Breast epithelium (tissue), 4 donors: ENCODE data around the gene SV2C. TPM values are rescaled to one million over a fixed set of nuclear protein-coding genes. Genes with fewer than 3 reads are reported as not detected.

Experiments used
- DNase-seq, 2 donors: peaks; one replicate each; pipeline ENCODE4 v3.0.0-alpha.2; 2019; ENCODE audit warnings: low spot score in 2 of 2
- H3K27ac ChIP-seq, 2 donors: fragments of 200-600 bp; sonication (generic) in 1 of 2; one replicate each; pipeline ENCODE4 v1.5.1; 2016 to 2019; ENCODE audit warnings: mild to moderate bottlenecking in 1 of 2
- H3K27me3 ChIP-seq, 2 donors: fragments of 200-600 bp; sonication (generic) in 1 of 2; one replicate each; pipeline versions ENCODE4 v1.5.1 to v1.6.0; 2017 to 2019; ENCODE audit warnings: control low read depth in 1 of 2, mild to moderate bottlenecking in 1 of 2
- H3K36me3 ChIP-seq: fragments of 200-600 bp; one replicate; pipeline ENCODE4 v1.5.1; 2019
- H3K4me1 ChIP-seq, 2 donors: fragments of 200-600 bp; sonication (generic); one replicate each; pipeline ENCODE4 v1.5.1; 2016 to 2019; ENCODE audit warnings: control low read depth in 1 of 2
- H3K4me3 ChIP-seq, 3 donors: fragments of 200-600 bp; sonication (generic); 1 replicate in 2 of 3; 2 replicates in 1 of 3; pipeline ENCODE4 v1.5.1; 2016 to 2019; ENCODE audit warnings: mild to moderate bottlenecking in 3 of 3, moderate library complexity in 2 of 3
- H3K9me3 ChIP-seq, 2 donors: fragments of 200-600 bp; sonication (generic) in 1 of 2; one replicate each; pipeline ENCODE4 v1.5.1; 2016 to 2019; ENCODE audit warnings: control low read depth in 1 of 2
- CTCF ChIP-seq, 3 donors: fragments of 450-650 bp; IDR thresholded peaks; one replicate each; pipeline ENCODE4 v1.5.1; 2016 to 2017; ENCODE audit warnings: antibody characterized with exemption in 3 of 3, mild to moderate bottlenecking in 3 of 3, moderate library complexity in 3 of 3
- POLR2A ChIP-seq: fragments of 450-650 bp; IDR thresholded peaks from one replicate; pipeline ENCODE4 v1.6.1; 2016; ENCODE audit warnings: antibody characterized with exemption, mild to moderate bottlenecking, moderate library complexity
- POLR2AphosphoS5 ChIP-seq, 3 donors: sonication (generic); formaldehyde crosslinking; IDR thresholded peaks; one replicate each; pipeline ENCODE4 v1.6.1; 2017; ENCODE audit warnings: antibody characterized with exemption in 3 of 3
- intact Hi-C: fragments of 100-400 bp; cut with DNase I; formaldehyde crosslinking; loops from one replicate; pipeline ENCODE4 v1.15.1; 2023; ENCODE audit warnings: low total_unique reads
- total RNA-seq, 3 donors: library from RNA; depleted of rRNA; stranded (reverse); fragments of >200 nt; gene quantifications; one replicate each; pipeline ENCODE4 v1.1.0, GENCODE V29; 2016

SV2C gene
- total RNA-seq, 3 donors from 2014 or later = 0.32 to 1.3 (median 0.59) TPM

- no peak for DNase-seq
- Histone ChIP-seq H3K4me1 (no peaks in the 10 kb centered on the region), H3K9me3 (no peaks in the 10 kb centered on the region), H3K4me3 (no peak overlapping the region), H3K36me3 (no peaks in the 10 kb centered on the region), H3K27me3 (no peaks in the 10 kb centered on the region), H3K27ac (no peak overlapping the region)
- intact Hi-C loops = no loop called here
- TF ChIP-seq CTCF (IDR thresholded peaks at IDR 0.05) = no peak
- no peak for TF ChIP-seq POLR2A
- TF ChIP-seq POLR2AphosphoS5 (IDR thresholded peaks at IDR 0.05) = no peak
Measured at GRCh38 chr5:76280494-76280893, 197.3 kb downstream of the SV2C start.

DNA sequence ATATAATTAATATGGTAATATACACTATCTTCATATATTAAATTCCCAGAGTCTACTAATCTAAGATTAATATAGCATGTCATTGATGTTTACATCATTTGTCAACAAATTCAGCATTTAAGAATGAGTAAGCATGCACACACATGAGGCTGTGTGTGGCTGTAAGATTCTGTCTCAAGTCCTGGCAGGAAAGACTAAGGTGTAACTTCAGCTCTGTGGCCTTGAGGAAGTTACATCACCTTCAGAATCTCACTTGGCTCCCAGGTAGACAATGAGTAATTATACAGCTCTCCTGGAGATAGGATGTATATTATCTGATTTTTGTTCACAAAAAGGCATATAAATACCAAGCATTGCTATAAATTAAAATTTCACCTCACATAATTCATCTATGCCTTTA, 200.5 kb downstream of the SV2C start:
- Histone ChIP-seq H3K4me3 (no peak overlapping the region), H3K4me1 (no peaks in the 10 kb centered on the region), H3K9me3 (no peaks in the 10 kb centered on the region), H3K27me3 (no peaks in the 10 kb centered on the region), H3K27ac (no peak overlapping the region), H3K36me3 (no peaks in the 10 kb centered on the region)
- intact Hi-C loops = no loop called here
- no peak for TF ChIP-seq POLR2A
- no peak for TF ChIP-seq POLR2AphosphoS5 (IDR thresholded peaks at IDR 0.05)
- no peak for TF ChIP-seq CTCF (IDR thresholded peaks at IDR 0.05)
- no peak for DNase-seq

- Histone ChIP-seq H3K9me3 (no peaks in the 10 kb centered on the region), H3K27ac (no peak overlapping the region), H3K4me1 (peaks cover 0 to 4% of the 10 kb centered on the region in 2 donors), H3K27me3 (no peaks in the 10 kb centered on the region), H3K4me3 (no peak overlapping the region), H3K36me3 (no peaks in the 10 kb centered on the region)
- no peak for TF ChIP-seq POLR2AphosphoS5 (IDR thresholded peaks at IDR 0.05)
- TF ChIP-seq POLR2A = no peak
- TF ChIP-seq CTCF (IDR thresholded peaks at IDR 0.05) = no peak
- DNase-seq = no peak
- intact Hi-C loops = no loop called here
Measured at GRCh38 chr5:76289692-76290091, 206.5 kb downstream of the SV2C start.

DNA sequence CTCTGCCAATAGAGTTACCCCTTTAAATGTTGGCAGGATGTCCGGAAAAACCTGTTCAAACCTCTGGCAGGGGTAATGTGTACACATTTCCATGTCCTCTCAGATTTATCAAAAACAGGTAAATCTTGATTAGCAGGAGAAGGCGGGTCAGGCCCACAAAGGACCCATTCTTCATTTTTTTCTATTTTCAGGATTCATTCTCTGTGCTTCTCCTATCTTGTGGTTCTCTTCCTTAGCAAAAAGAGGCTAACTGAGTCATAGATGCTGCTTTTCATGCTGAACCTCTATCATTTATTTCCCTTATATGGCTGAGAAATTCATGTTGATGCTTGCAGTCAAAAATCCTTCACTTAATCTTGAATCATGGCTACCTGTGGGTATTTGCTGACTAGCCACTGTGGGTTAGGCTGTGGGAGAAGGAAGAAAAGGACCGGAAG, 207.2 kb downstream of the SV2C start:
- H3K4me1 ChIP-seq = peaks cover 0 to 4% of the 10 kb centered on the region in 2 donors
- no peaks in the 10 kb centered on the region for H3K27me3 ChIP-seq
- TF ChIP-seq POLR2AphosphoS5 (IDR thresholded peaks at IDR 0.05) (peak in 1 of 3 donors; percentile 24), CTCF (IDR thresholded peaks at IDR 0.05) (no peak), POLR2A (no peak)
- no peaks in the 10 kb centered on the region for H3K9me3 ChIP-seq
- no peak overlapping the region for H3K4me3 ChIP-seq
- H3K36me3 ChIP-seq = no peaks in the 10 kb centered on the region
- H3K27ac ChIP-seq = peak overlapping the region; percentile 6 to 12
- peak in 1 of 2 donors; percentile 46 for DNase-seq
- intact Hi-C loops = no loop called here

GRCh38 chr5:76291305-76292077, 208.3 kb downstream of the SV2C start:
- Histone ChIP-seq H3K4me3 (no peak overlapping the region), H3K36me3 (no peaks in the 10 kb centered on the region), H3K27me3 (no peaks in the 10 kb centered on the region), H3K4me1 (peaks cover 0 to 4% of the 10 kb centered on the region in 2 donors), H3K9me3 (no peaks in the 10 kb centered on the region), H3K27ac (peak overlapping the region; percentile 12 to 41)
- intact Hi-C loops = no loop called here
- peak in 1 of 2 donors; percentile 23 for DNase-seq
- TF ChIP-seq POLR2A (no peak), CTCF (IDR thresholded peaks at IDR 0.05) (no peak), POLR2AphosphoS5 (IDR thresholded peaks at IDR 0.05) (no peak)
